Central memory CD4-positive, alpha-beta T cell (primary cell): ENCODE measurements around the gene CHCHD1.
"Not testable (repeated sequence)": the region's sequence is repeated elsewhere in the genome, so short reads cannot be mapped to it uniquely, and the experiment has no call there.

Experiments
- DNase-seq: peaks from one replicate; pipeline ENCODE4 v3.0.0; 2022
- total RNA-seq, 3 experiments: gene quantifications; one replicate each; lab custom pipeline; 2026; lab: John Stamatoyannopoulos, UW

CHCHD1 gene
- total RNA-seq, result 8.9 to 30.4 (median 19.3) reads per million in 3 experiments

DNA sequence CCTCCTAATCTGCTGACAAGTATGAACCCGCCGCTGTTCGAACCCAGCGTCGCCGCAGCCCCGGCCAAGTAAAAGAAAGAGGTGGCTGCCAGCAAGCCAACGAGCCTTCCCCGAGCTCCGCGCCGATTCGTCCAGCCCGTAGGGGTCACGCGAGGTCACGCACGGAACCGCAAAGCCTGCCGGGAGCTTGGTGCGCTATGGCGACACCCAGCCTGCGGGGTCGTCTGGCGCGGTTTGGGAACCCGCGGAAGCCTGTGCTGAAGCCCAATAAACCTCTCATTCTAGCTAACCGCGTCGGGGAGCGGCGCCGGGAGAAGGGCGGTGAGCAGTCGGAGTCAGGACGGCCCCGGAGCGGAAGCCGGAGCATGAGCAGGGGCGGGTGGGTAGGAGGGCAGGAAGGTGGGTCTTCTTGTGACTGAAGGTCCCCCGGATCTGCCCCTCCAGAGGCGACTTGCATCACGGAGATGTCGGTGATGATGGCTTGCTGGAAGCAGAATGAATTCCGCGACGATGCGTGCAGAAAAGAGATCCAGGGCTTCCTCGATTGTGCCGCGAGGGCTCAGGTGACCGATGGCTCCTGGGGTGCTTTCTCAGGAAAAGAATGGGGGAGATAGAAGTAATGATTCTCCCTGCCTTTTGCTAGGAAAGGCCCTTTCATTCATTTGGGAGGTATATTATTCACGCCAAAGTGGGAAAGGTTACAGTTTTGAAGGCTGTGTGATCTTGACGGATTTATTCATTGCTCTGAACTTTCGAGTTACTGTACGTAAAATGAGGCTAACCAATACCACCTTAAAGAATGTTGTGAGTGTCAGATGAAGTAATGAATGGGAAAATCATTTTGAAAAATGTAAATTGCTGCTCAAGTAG lies at the start of gene CHCHD1:
TSS of gene CHCHD1 (plus strand) at position 170 of the 870 bp plus-strand sequence. CDS start at position 198, 28 bp downstream.
- peak; percentile 84 for DNase-seq

DNA sequence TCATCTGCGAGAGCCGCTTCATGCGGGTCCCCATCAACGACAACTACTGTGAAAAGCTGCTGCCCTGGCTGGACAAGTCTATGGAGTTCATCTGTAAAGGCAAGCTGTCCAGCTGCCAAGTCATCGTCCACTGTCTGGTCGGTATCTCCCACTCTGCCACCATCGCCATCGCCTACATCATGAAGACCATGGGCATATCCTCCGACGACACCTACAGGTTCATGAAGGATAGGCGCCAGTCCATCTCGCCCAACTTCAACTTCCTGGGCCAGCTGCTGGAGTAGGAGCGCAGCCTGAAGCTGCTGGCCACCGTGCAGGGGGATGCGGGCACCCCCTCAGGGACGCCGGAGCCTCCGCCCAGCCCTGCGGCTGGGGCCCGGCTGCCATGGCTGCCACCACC lies 49.4 kb upstream of the CHCHD1 start:
- no peak for DNase-seq

DNA sequence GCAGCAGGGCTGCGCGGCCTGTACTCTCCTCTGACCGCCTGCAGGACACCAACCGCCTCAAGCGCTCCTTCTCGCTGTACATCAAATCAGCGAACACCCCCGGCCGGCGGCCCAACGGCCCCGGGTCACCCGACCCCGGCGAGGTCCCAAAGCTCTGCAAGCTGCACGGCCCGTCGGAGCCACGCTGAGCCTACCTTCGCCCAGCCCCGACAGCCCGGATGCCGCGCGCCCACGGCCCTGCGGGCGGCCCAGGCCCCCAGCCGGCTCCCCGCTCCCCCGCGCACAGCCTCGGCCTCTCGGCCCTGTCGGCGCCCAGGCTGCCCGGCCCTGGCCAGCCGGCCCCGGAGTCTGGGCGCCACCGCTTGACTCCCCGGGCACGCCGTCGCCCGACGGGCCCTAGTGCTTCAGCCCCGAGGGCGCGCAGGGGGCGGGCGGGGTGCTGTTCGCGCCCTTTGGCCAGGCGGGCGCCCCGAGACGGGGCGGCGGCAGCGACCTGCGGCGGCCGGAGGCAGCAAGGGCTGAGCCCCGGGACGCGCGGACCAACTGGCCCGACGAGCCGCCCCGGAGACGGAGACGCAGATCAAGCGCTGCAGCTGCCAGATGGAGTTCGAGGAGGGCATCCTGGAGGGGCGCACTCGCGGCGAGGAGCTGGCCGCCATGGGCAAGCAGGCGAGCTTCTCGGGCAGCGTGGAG lies 48.8 kb upstream of the CHCHD1 start:
- no peak for DNase-seq

DNA sequence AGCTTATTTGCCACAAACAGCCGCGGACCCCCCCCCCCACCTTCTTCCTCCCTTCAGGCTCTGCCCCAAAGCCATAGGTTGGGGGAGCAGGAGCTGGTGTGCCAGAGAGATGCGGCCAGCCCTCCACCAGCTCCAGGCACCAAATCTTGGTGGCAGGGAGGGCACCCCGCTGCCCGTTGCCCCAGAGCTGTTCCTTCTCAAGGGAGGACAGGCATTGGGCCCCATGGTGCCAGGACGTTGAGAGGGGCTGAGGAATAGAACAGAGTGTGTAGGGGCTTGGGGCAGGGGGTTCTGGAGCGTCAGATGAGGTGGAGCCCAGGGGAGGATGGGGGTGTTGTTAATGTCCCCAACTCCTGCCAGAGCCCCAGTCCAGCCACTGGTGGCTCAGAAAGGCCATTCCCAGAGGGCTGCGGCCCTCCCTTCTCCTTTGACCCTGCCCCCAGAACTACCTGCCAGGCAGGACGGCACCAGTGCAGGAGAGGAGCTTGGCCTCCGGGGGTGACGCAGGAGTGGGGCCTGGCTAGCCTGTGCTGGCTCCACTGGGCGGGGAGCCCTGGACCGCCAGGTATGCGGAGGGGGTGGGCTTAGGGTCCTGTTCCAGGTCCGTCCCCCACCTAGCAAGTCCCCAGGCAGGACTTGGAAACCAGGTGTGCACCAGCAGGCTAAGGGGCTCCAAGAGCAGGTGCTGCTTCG lies 47.7 kb upstream of the CHCHD1 start:
- DNase-seq, result no peak

DNA sequence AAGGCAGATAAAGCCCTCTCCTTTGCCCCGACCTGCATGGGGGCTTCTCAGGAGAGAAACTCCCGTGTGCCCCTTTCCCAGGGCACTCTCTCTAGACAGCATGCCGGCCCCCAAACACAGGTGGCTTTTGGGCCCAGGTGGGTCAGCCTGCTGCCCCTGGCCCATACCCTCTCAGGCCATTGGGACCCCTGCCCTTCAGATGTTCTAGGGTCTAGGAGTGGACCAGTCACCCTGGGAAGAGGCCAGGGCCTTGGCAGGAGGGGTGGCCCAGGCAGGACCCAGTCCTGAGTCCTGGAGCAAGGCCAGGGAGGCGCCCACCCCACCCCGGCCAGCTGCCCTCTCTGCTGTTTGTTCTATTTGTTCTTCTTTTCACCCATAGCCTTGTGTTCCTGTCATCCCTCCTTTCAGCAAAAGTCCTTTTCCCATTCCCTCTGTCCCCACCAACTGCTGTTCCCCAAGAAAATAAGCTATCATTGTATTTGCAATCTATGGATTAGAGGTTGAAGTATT lies 47.0 kb upstream of the CHCHD1 start:
- no peak for DNase-seq

DNA sequence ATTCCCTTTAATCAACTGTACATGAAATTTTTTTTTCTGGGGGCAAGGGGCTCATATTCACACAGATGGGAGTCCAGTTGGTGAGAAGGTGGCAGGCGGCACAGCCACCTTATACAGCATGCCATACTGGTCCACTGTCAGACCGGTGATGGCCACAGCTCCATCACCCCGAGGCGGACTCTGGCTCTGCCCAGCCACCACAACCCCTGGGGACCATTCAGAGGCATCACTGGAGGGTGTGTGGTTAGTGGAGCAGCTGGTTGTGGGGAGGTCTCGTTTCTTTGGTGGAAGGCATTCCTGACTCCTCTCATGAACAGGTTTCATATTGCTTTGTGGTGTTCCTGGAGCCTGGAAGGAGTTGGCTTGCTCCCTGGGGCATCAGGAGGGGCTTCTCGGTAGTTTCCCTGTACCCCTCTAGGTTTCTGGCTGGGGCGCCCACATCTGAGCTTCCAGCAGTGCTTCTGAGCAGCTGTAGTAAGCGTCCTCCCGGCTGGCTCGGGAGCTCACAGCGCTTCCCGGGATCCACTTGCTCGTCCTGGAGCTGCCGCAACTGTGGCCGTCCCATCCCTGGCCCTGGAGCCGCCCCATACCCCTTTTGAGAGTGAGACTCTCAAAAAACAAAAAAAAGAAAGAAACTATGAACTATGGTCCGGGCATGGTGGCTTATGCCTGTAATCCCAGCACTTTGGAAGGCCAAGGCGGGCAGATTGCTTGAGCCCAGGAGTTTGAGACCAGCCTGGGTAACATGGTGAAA lies 41.2 kb upstream of the CHCHD1 start:
- DNase-seq, result not testable (repeated sequence)

DNA sequence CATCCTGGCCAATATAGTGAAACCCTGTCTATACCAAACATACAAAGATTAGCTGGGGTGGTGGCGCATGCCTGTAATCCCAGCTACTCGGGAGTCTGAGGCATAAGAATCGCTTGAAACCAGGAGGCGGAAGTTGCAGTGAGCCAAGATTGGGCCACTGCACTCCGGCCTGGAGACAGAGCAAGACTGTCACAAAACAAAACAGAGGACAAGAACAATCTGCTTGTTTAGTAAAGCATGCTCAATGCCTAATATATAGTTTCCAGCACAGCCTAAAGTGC lies 39.5 kb upstream of the CHCHD1 start:
- DNase-seq, result no peak

DNA sequence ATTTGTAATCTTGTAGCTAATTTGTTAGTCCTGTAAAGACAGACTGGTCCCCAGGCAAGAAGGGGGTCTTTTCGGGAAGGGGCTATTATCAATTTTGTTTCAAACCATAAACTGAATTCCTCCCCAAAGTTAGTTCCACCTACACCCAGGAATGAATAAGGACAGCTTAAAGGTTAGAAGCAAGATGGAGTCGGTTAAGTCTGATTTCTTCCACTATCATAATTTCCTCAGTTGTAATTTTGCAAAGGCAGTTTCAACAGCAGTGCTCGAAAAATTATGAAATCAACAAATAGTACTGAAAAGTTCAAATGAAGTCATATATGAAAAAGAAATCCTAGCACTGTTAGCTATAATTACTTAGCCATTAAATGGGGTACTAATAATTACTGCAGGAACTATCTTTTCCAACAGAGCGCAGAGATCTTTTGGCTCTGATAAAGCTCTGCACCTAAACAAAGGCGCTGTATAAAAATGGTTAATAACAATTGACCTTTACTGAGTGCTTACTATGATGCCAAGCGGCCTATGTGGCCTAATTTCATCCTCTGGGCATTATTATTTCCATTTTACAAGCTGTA lies 38.4 kb upstream of the CHCHD1 start:
- DNase-seq, result no peak

DNA sequence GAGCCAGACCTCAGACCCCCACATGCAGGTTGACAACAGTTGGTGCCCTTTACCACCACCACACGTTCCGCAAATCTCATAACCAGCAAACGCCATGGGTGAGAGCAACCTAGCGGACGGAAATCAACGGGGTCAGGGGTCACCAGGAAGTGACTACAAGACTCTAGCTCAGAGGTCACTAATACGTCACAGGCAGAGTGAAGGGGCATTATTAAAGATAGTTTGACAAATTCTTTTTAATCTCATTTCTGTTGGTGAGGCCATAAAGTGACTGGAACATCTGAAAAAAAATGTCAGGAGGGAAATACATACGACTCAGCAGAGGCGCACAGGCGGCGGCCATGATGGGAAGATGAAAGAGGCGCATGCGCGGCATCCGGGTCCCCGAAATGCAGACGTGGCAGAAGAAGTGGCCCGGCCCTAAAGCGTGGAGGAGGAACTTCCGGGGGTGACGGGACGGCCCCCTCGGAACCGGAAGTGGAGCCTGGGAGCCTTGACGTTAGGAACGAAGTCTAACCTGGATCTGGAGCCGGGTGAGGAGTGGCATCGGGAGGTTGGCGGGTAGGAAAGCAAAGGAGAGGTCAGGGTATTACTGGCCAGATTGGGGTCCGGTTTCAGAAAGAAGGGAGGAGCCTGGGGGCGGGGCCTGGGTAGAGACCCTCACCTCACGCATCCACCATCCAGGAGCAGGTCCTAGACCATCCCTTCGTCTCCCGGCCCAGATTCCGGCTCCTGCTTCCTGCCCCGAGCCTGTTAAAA lies 37.8 kb upstream of the CHCHD1 start, which contains the start of gene SEC24C:
TSS of gene SEC24C (plus strand) at position 468 of the 759 bp plus-strand sequence. CDS start 2,461 bp downstream, outside the sequence.
- peak; percentile 96 for DNase-seq

DNA sequence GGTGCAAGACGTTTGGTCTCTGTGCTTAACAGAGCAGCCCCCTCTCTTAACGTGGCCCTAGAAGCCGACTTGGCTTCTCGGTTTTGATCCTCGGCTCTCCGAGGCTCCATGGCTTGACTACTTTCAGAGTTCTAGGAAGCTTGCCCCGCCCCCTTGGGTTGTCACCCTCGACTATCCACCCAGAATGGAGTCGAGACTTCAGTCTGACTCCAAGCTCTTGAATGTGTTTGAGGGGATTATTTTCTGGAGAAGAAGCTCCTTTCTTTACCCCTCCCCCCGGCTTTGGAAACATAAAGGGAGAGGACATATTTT lies 37.2 kb upstream of the CHCHD1 start:
- no peak for DNase-seq

DNA sequence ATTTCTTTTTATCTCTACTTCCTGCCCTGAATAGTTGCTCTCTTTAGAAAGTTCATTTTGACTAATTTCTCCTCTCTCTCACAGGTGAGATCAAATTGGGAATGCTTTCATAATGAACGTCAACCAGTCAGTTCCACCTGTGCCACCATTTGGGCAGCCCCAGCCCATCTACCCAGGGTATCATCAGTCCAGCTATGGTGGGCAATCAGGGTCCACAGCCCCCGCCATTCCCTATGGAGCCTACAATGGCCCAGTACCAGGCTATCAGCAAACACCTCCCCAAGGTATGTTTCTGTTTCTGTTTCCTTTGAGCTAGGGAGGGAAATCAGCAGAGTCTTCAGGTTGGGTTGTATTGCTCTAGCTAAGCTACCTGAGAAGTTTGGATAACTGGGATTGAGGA lies 35.1 kb upstream of the CHCHD1 start:
- no peak for DNase-seq

DNA sequence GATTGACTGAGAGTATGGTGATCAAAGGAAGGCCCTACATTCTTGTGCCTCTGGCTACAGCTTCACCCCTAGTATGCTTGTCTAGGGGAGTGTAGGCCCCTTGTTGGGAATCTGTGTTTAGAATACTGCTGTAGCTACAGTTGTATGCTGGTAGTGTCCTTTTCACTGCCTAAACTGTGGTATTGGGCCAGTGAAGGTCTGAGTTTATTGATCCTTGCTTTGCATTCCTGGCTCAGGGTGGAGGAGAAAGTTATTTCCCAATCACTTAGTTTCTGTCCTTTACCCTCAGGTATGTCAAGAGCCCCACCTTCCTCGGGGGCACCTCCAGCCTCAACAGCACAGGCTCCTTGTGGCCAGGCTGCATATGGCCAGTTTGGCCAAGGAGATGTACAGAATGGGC lies 31.0 kb upstream of the CHCHD1 start:
- no peak for DNase-seq

DNA sequence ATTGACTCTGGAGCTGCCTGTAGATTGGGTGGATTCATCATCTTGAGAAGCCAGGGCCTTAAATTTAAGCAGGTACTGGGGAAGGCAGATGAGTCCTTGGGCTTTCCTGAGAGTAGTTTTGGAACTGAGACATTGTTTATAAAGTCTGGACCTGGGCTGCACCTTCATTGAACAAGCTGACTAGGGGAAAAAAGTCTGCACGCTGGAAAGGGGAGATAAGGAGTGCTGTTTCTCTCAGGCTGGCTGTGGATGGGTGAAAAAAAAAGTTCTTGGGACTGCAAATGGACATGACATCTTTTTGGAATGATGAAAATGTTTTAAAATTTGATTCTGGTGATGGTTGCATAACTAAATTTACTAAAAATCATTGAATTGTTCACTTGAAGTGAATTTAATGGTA lies 25.7 kb upstream of the CHCHD1 start:
- DNase-seq, result no peak

DNA sequence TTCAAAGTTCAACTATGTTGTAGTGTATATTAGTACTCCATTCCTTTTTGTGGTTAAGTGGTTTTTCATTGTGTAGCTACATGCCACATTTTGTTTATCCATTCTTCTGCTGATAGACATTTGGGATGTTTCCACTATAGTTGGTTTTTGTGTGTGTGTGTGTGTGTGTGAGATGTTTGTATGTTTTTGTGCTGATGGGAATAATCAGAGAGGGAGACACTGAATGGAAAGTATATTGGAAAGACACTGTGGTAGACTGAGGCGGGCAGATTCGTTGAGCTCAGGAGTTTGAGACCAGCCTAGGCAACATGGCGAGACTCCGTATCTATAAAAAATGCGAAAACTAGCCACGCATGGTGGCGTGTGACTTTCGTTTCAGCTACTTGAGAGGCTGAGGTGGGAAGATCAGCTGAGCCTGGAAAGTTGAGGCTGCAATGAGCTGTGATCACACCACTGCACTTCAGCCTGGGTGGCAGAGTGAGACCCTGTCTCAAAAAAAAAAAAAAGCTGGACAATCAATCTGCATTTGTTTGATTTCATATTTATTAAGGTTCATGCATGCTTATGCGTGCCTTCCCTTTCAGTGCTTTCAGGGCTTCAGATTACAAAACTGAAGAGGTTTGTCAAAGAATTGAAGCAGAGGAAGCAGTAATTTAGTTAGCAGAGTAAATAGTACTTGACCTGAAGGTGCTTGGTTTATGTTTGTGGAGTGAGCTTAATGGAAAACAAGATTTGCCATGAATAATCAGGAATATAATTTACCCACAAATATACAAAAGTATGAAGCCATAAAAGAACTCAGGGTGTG lies 22.9 kb upstream of the CHCHD1 start:
- DNase-seq, result no peak

DNA sequence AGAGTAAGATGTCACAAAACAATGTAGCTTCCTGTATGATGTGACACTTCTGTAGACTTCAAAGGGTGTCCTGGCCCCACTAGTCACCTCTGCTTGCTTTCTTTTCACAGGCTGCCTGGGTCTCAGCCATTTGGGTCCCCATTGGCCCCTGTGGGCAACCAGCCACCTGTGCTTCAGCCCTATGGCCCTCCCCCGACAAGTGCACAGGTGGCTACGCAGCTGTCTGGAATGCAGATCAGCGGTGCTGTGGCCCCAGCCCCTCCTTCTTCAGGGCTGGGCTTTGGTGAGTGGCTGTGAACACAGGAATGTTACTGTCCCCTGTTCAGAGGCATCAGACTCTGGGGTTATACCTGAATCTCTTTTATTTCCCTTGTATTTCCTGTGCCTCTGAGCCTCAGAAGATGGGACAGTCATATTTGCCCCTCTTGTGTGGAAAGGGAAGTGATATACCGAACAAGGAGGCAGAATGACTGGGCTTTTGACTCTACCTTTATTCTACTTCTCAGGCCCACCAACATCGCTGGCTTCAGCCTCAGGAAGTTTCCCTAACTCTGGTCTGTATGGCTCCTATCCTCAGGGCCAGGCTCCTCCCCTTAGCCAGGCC lies 22.2 kb upstream of the CHCHD1 start:
- peak; percentile 67 for DNase-seq

DNA sequence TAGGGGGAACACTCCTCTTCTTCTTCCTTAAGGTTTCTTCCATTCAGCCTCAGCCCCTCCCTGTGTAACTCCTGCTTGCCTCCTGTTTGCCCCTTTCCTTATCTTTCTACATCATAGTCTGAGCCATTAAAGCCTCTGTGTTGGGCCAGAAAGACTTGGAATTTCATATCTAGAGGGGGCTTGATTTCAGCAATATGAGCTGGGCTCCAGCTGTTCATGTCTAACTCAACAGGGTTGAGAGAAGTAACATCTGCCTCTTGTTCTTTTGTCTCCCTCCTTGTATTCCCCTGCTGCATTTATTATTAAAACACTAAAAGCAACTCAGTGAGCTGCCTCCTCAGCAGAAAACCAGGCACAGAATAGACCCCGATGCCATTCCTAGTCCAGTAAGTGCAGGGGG lies 20.1 kb upstream of the CHCHD1 start:
- DNase-seq, result no peak

DNA sequence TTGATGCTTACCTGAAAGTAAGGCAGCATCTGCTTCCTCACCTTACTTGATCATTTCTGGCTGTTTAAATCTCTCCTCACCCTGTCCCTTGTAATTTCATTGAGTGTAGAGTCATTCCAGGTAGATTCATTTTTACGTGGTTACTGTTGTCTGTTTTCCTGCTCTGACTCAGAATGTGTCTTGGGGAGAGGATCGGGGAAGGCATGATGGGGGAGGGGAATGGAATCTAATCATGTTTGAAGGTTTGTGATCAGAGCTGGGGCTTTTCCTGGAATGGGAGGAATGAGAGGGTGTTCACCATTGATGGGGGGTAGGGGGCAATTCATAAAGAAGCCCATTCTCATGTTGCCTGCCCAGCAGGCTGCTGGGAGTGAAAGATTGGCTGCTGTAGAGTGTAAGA lies 18.9 kb upstream of the CHCHD1 start:
- DNase-seq, result no peak

DNA sequence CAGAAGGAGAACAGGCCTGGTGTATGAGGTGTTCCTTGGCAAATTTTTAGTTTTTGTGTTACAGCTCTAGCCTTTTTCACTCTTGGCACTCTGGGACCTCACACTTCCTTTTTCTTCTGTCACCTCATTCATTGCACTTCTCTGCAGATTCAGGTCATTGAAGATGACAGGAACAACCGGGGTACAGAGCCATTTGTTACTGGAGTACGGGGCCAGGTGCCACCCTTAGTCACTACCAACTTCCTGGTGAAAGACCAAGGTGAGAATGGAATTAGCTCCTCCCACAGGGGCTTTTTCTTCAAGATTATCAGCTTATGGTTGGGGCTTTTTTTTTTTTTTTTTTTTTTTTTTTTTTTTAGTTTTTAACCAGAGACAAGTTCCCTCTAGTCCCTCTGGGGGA lies 18.5 kb upstream of the CHCHD1 start:
- DNase-seq, result no peak

DNA sequence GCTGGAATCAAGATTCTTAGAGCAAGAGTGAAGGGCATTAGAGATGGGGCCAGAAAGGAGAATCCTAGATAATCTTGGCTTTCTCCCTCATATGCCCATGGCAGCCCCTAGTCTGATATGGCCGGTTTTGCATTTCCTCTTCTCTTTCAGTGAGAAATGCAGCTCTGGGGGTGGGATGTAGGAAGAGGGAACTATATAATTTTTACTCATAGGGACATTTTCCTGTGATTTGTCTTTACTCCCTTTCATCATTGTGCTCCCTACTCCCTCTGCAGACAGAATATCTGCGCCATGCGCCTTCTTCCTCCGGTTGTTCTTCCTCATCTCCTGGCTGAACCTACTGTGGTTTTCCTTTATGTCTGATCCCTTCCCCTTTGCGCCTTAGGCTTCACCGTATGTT lies 16.8 kb upstream of the CHCHD1 start:
- DNase-seq, result no peak

DNA sequence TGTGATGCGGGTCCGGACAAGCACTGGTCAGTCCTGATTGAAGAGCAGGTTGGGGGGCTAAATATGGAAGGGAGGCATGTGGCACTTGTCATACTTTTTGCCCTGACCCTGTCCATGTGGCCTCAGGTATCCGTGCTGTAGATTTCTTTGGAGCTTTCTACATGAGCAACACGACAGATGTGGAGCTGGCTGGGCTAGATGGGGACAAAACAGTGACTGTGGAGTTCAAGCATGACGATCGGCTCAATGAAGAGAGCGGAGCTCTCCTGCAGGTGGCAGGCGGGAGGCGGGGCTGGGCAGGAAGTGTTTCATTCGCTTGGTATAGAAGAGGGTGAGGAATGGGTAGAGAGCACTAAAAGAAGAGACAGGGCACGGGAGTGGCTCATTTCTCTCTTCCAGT lies 13.0 kb upstream of the CHCHD1 start:
- DNase-seq, result peak; percentile 60
